ENCODE data around the gene PDSS1.

The PDSS1 gene

GRCh38 chr10:26792758-26793495, 95.4 kb downstream of the PDSS1 start:
- H3K27ac ChIP-seq (ENCODE audit: poor library complexity, severe bottlenecking) = no peak overlapping the region
- H3K9me3 ChIP-seq (ENCODE audit: severe bottlenecking) = no peaks in the 10 kb centered on the region
- TF ChIP-seq, protein P1, sequence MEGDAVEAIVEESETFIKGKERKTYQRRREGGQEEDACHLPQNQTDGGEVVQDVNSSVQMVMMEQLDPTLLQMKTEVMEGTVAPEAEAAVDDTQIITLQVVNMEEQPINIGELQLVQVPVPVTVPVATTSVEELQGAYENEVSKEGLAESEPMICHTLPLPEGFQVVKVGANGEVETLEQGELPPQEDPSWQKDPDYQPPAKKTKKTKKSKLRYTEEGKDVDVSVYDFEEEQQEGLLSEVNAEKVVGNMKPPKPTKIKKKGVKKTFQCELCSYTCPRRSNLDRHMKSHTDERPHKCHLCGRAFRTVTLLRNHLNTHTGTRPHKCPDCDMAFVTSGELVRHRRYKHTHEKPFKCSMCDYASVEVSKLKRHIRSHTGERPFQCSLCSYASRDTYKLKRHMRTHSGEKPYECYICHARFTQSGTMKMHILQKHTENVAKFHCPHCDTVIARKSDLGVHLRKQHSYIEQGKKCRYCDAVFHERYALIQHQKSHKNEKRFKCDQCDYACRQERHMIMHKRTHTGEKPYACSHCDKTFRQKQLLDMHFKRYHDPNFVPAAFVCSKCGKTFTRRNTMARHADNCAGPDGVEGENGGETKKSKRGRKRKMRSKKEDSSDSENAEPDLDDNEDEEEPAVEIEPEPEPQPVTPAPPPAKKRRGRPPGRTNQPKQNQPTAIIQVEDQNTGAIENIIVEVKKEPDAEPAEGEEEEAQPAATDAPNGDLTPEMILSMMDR (IDR thresholded peaks at IDR 0.05; ENCODE audit: poor library complexity, severe bottlenecking) = no peak
- peaks cover 6% of the 10 kb centered on the region; the same call in 1 of the 2 replicates for H3K36me3 ChIP-seq (ENCODE audit: low read depth)
- H3K4me1 ChIP-seq (ENCODE audit: insufficient read depth, poor library complexity, severe bottlenecking) = no peaks in the 10 kb centered on the region
- ATAC-seq (ENCODE audit: low read depth) = no peak
- no peak for DNase-seq (ENCODE audit: low spot score)
- H3K27me3 ChIP-seq (ENCODE audit: insufficient read depth, poor library complexity, severe bottlenecking) = no peaks in the 10 kb centered on the region
- no peak overlapping the region for H3K4me3 ChIP-seq (ENCODE audit: severe bottlenecking)
